HCT116 (cell line): ENCODE data around the gene IRS1. TPM values are rescaled to one million over a fixed set of nuclear protein-coding genes. Genes with fewer than 3 reads are reported as not detected.

Experiments used
- ATAC-seq: fragments of 200-7000 bp; cut with Tn5 transposase; 2 replicates; pipeline ENCODE4 v1.9.1; 2020; ENCODE audit warnings: mild to moderate bottlenecking, moderate library complexity
- BruUV-seq: library from RNA; stranded (reverse); fragments of 400-500 nt; replicated peaks from 2 replicates; lab custom pipeline; 2021; lab: Mats Ljungman, UMichigan
- CTCF ChIA-PET: fragments of 300-600 bp; sonication (Branson Sonifier 250); formaldehyde crosslinking; loops from one replicate; lab custom pipeline; 2021; ENCODE audit warnings: antibody characterized with exemption; lab: Charles Lee
- POLR2A ChIA-PET: fragments of 300-600, 350-600 bp; sonication (Branson Sonifier 250); formaldehyde crosslinking; loops from one replicate; lab custom pipeline; 2021; ENCODE audit warnings: antibody characterized with exemption; lab: Charles Lee
- RAD21 ChIA-PET, 2 experiments: fragments of 300-600 bp; sonication (Branson Sonifier 250); formaldehyde crosslinking; loops; one replicate each; lab custom pipeline; 2023; ENCODE audit warnings: low total read pairs in 2 of 2; ENCODE audit not compliant: uncharacterized antibody in 2 of 2, unreplicated experiment in 2 of 2, low non-redundant PET in 1 of 2; lab: Charles Lee
- DNase-seq: peaks from one replicate; pipeline ENCODE4 v3.0.0-alpha.2; 2010; ENCODE audit warnings: low read depth, low spot score
- H2AFZ ChIP-seq: fragments of 200-600 bp; shearing (Covaris generic), sonication (generic); 2 replicates; pipeline ENCODE4 v1.6.1; 2017; ENCODE audit warnings: low read depth, mixed run types, mixed read lengths, antibody characterized with exemption, low read length; ENCODE audit not compliant: poor library complexity, severe bottlenecking
- H3K27ac ChIP-seq: 2 replicates; pipeline ENCODE4 v1.5.1; 2012; ENCODE audit warnings: low read depth, low read length
- H3K27me3 ChIP-seq: fragments of 200-600 bp; sonication (generic); 2 replicates; pipeline ENCODE4 v1.6.1; 2016; ENCODE audit warnings: mixed run types, low read length, mixed read lengths; ENCODE audit not compliant: insufficient read depth
- H3K36me3 ChIP-seq, 2 experiments: fragments of 200-500 bp in 1 of 2; fragments of 200-600 bp in 1 of 2; sonication (Bioruptor generic) in 1 of 2; sonication (generic) in 1 of 2; 2 replicates each; pipeline versions ENCODE4 v1.5.1 to v1.6.1; 2014 to 2016; ENCODE audit warnings: low read length in 2 of 2, inconsistent platforms in 1 of 2, mixed read lengths in 1 of 2, mixed run types in 1 of 2; ENCODE audit not compliant: insufficient read depth in 2 of 2, control insufficient read depth in 1 of 2
- H3K4me1 ChIP-seq, 2 experiments: fragments of 200-600 bp in 1 of 2; sonication (generic) in 1 of 2; 2 replicates each; pipeline versions ENCODE4 v1.5.1 to v1.6.1; 2012 to 2017; ENCODE audit warnings: low read length in 2 of 2, inconsistent platforms in 1 of 2, mild to moderate bottlenecking in 1 of 2, mixed read lengths in 1 of 2, mixed run types in 1 of 2, moderate library complexity in 1 of 2; ENCODE audit not compliant: insufficient read depth in 2 of 2, control insufficient read depth in 1 of 2
- H3K4me2 ChIP-seq: fragments of 200-600 bp; sonication (generic); 2 replicates; pipeline ENCODE4 v1.6.1; 2017; ENCODE audit warnings: mixed run types, low read length, mixed read lengths
- H3K4me3 ChIP-seq, 2 experiments: fragments of 200-600 bp in 1 of 2; sonication (generic) in 1 of 2; replicated peaks in 1 of 2; 2 replicates each; pipeline ENCODE4 v1.5.1; 2011 to 2016; ENCODE audit warnings: low read length in 2 of 2, control low read depth in 1 of 2, low read depth in 1 of 2, mild to moderate bottlenecking in 1 of 2, mixed read lengths in 1 of 2, mixed run types in 1 of 2
- H3K79me2 ChIP-seq: fragments of 200-600 bp; sonication (generic); 2 replicates; pipeline ENCODE4 v1.6.1; 2017; ENCODE audit warnings: mild to moderate bottlenecking, mixed run types, low read length, moderate library complexity, mixed read lengths; ENCODE audit not compliant: insufficient read depth
- H3K9ac ChIP-seq: fragments of 200-600 bp; sonication (generic); 2 replicates; pipeline ENCODE4 v1.6.1; 2016; ENCODE audit warnings: low read length, mixed read lengths
- H3K9me2 ChIP-seq: fragments of 200-600 bp; sonication (generic), shearing (Covaris generic); 2 replicates; pipeline ENCODE4 v1.6.1; 2017; ENCODE audit warnings: mixed run types, mild to moderate bottlenecking, moderate library complexity; ENCODE audit not compliant: insufficient read depth
- H3K9me3 ChIP-seq, 2 experiments: fragments of 200-500 bp in 1 of 2; fragments of 200-600 bp in 1 of 2; sonication (Bioruptor generic) in 1 of 2; sonication (generic) in 1 of 2; 2 replicates each; pipeline ENCODE4 v1.6.1; 2014 to 2017; ENCODE audit warnings: low read length in 2 of 2, mixed read lengths in 2 of 2, inconsistent platforms in 1 of 2, low read depth in 1 of 2, mild to moderate bottlenecking in 1 of 2, mixed run types in 1 of 2, moderate library complexity in 1 of 2; ENCODE audit not compliant: control insufficient read depth in 1 of 2, insufficient read depth in 1 of 2
- H4K20me1 ChIP-seq: fragments of 200-600 bp; sonication (generic), shearing (Covaris generic); 2 replicates; pipeline ENCODE4 v1.6.1; 2017; ENCODE audit warnings: mixed run types, mild to moderate bottlenecking, moderate library complexity; ENCODE audit not compliant: insufficient read depth
- ATF3 ChIP-seq: IDR thresholded peaks from 2 replicates; pipeline ENCODE4 v1.6.1; 2012
- CBX3 ChIP-seq: IDR thresholded peaks from 2 replicates; pipeline ENCODE4 v1.6.1; 2012; ENCODE audit warnings: low read depth
- CEBPB ChIP-seq: IDR thresholded peaks from 2 replicates; pipeline ENCODE4 v1.6.1; 2012; ENCODE audit warnings: low read depth
- EGR1 ChIP-seq: IDR thresholded peaks from 2 replicates; pipeline ENCODE4 v1.6.1; 2012; ENCODE audit warnings: low read depth
- ELF1 ChIP-seq: IDR thresholded peaks from 2 replicates; pipeline ENCODE4 v1.6.1; 2012; ENCODE audit warnings: low read depth, borderline replicate concordance
- EZH2phosphoT487 ChIP-seq: fragments of 200-600 bp; IDR thresholded peaks from 2 replicates; pipeline ENCODE4 v1.6.1; 2018; ENCODE audit warnings: antibody characterized with exemption, borderline replicate concordance
- FOSL1 ChIP-seq: IDR thresholded peaks from 2 replicates; pipeline ENCODE4 v1.6.1; 2012; ENCODE audit warnings: low read depth
- JUND ChIP-seq: IDR thresholded peaks from 2 replicates; pipeline ENCODE4 v1.6.1; 2012
- MAX ChIP-seq: IDR thresholded peaks from 2 replicates; pipeline ENCODE4 v1.6.1; 2012
- POLR2A ChIP-seq: IDR thresholded peaks from 2 replicates; pipeline ENCODE4 v1.7.0; 2011; ENCODE audit warnings: borderline replicate concordance; ENCODE audit not compliant: insufficient read depth, insufficient read length; ENCODE audit errors: extremely low read depth
- POLR2AphosphoS5 ChIP-seq: IDR thresholded peaks from 2 replicates; pipeline ENCODE4 v1.6.1; 2011; ENCODE audit warnings: mild to moderate bottlenecking, low read depth, low read length, moderate library complexity
- RAD21 ChIP-seq: IDR thresholded peaks from 2 replicates; pipeline ENCODE4 v1.6.1; 2012; ENCODE audit warnings: low read depth, mild to moderate bottlenecking
- REST ChIP-seq: IDR thresholded peaks from 2 replicates; pipeline ENCODE4 v1.6.1; 2012; ENCODE audit warnings: low read depth
- SIN3A ChIP-seq: IDR thresholded peaks from 2 replicates; pipeline ENCODE4 v1.6.1; 2012; ENCODE audit warnings: low read depth
- SP1 ChIP-seq: IDR thresholded peaks from 2 replicates; pipeline ENCODE4 v1.6.1; 2012; ENCODE audit warnings: low read depth
- SRF ChIP-seq: IDR thresholded peaks from 2 replicates; pipeline ENCODE4 v1.6.1; 2012; ENCODE audit warnings: low read depth
- TCF7L2 ChIP-seq: IDR thresholded peaks from 2 replicates; pipeline ENCODE4 v1.7.0; 2011; ENCODE audit warnings: borderline replicate concordance, inconsistent platforms; ENCODE audit not compliant: insufficient read depth, insufficient read length; ENCODE audit errors: extremely low read depth
- YY1 ChIP-seq: IDR thresholded peaks from 2 replicates; pipeline ENCODE4 v1.6.1; 2011; ENCODE audit warnings: low read length, low read depth, moderate library complexity, mild to moderate bottlenecking; ENCODE audit not compliant: insufficient replicate concordance; ENCODE audit errors: extremely low read depth
- intact Hi-C: fragments of 100-400 bp; cut with micrococcal nuclease; formaldehyde crosslinking; loops from 2 replicates; pipeline ENCODE4 v1.10.0; 2022
- total RNA-seq: library from RNA; stranded (reverse); gene quantifications from one replicate; pipeline ENCODE4 v1.2.1, GENCODE V29; 2021; ENCODE audit not compliant: unreplicated experiment

The IRS1 gene
- total RNA-seq, 1 experiment from 2014 or later: 88.8 TPM

GRCh38 chr2:226756131-226756530 lies 43.5 kb downstream of the IRS1 start:
- H4K20me1 ChIP-seq: no peaks in the 10 kb centered on the region
- no peak for TF ChIP-seq YY1
- peak; percentile 93; the same call in 1 of the 2 replicates for TF ChIP-seq CBX3
- peak; percentile 75 for TF ChIP-seq SRF
- TF ChIP-seq POLR2A: no peak
- peak; percentile 37 for TF ChIP-seq RAD21
- TF ChIP-seq EZH2phosphoT487: no peak
- peak; percentile 99 for TF ChIP-seq JUND
- peak; percentile 79 for TF ChIP-seq SIN3A
- no peak for TF ChIP-seq EGR1
- peak; percentile 97 for TF ChIP-seq FOSL1
- no peak for TF ChIP-seq ELF1
- peak; percentile 98 for TF ChIP-seq SP1
- TF ChIP-seq REST: no peak
- peak; percentile 83 for TF ChIP-seq MAX
- peak; percentile 62; the same call in 1 of the 2 replicates for TF ChIP-seq ATF3
- TF ChIP-seq CEBPB: peak; percentile 94
- peak; percentile 55; the same call in 1 of the 2 replicates for TF ChIP-seq POLR2AphosphoS5
- peak; percentile 95 for TF ChIP-seq TCF7L2
- TF ChIP-seq, all 23 proteins: peak for 12
- no peaks in the 10 kb centered on the region for H3K9me3 ChIP-seq
- no peaks in the 10 kb centered on the region for H3K27me3 ChIP-seq
- H3K4me1 ChIP-seq: peaks cover 87 to 96% of the 10 kb centered on the region in 2 experiments
- H3K4me2 ChIP-seq: peak overlapping the region; percentile 71
- peak overlapping the region; percentile 78 for H3K9ac ChIP-seq
- no peaks in the 10 kb centered on the region; a peak in 1 of 4 replicates for H3K36me3 ChIP-seq
- ChIA-PET CTCF (no interaction called here), POLR2A (interaction anchor here (1.6 kb wide), 1 partner anchor 83 kb away, joined by 6 read pairs; no protein-coding TSS in a partner anchor), RAD21 (no interaction called here)
- intact Hi-C loops: loop anchor here (2.0 kb wide), 1 partner anchor 103 kb away; no protein-coding TSS in a partner anchor
- H3K4me3 ChIP-seq: peak overlapping the region in 1 of 2 experiments; percentile 27; a peak in 2 of 4 replicates
- no peaks in the 10 kb centered on the region for H3K9me2 ChIP-seq
- ATAC-seq (peak; percentile 76), DNase-seq (peak; percentile 97)
- H3K79me2 ChIP-seq: peaks cover 90% of the 10 kb centered on the region
- BruUV-seq: no TSS peak
- peak overlapping the region; percentile 96 for H3K27ac ChIP-seq
- no peak overlapping the region for H2AFZ ChIP-seq
